GM12872 (cell line): ENCODE measurements around the gene PTCD1.

ENCODE experiments used
- CTCF ChIP-seq: IDR thresholded peaks from 3 replicates; pipeline ENCODE4 v1.5.1; 2011; ENCODE audit warnings: low read depth, mild to moderate bottlenecking, low read length, moderate library complexity; ENCODE audit not compliant: insufficient read depth

Gene PTCD1

DNA sequence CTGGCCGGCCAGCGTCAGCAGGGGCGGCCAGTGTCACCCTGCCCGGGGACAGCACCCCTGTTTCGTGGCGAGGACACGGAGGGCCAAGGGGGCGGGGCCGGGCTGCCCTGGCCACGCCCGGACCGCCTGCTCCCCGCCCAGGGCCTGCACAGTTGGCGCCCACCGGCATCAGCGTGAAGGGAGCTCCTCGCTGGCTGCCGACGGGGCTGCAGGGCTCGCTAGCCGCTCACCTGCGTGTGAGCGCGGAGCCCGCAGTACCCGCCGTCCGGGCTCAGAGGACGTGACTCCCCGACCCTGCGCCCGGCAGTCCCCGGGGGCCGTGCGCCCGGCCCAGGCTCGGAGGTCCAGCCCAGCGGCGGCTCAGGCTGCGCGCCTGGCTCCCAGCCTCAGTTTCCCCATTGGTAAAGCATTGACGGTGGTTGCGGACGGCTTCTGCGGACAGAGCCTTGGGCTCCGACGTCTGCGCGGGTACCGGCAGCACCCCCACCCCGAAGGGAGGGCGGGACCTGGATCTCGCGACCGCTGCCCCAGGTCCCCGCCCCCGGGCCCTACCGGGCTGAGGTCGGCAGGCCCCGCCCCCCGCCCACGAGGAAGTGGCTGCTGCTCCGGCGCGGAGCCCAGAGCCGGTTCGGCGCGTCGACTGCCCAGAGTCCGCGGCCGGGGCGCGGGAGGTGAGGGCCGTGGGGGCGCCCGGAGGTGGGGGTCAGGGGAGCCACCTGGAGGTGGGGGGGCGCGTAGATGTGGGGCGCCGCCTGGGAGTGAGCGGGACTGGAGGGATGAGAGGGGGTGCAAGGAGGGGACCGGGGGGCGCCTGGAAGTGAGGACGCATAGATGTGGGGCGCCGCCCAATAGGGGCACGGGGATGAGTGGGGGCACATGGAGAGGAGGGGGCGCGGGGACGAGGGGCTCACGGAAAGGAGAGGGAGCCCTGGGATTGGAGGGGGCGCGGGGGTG lies 64.2 kb downstream of the PTCD1 start, which contains the start of gene ARPC1B:
TSS of gene ARPC1B (plus strand) at position 620 of the 954 bp plus-strand sequence. CDS start 10,985 bp downstream, outside the sequence.
- TF ChIP-seq CTCF, result no peak

DNA sequence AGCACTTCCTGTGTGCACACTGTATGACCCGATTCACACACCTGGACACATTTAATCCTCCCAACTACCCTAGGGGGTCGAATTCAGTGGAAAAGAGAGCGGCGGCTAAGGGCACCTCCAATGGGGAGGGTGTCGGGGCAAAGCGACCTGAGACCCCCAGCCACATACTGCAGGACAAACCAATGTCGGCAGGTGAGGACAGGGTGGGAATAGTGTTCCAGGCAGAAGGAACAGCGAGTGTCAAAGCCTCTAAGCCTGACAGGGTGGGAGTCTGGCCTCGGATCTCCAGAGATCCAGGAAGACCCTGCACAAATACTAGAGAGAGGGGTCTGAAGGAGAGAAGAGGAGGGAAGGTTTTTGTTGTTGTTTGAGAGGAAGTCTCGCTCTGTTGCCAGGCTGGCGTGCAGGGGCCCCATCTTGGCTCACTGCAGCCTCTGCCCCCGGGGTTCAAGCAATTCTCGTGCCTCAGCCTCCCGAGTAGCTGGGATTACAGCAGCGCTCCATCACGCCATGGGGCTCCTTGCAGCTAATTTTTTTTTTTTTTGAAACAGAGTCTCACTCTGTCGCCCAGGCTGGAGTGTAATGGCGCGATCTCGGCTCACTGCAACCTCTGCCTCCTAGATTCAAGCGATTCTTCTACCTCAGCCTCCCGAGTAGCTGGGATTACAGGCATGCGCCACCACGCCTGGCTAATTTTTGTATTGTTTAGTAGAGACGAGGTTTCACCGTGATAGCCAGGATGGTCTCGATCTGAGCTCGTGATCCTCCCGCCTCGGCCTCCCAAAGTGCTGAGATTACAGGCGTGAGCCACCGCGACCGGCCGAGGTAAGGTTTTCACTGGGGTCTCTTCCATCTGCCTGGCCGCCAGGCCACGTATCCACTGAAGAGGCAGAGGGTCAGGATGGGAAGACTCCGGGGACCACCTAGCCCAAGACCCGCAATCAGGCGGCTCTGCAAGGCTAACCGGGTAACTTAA lies 65.2 kb downstream of the PTCD1 start:
- no peak for TF ChIP-seq CTCF

GRCh38 chr7:99372275-99373090 lies 66.1 kb downstream of the PTCD1 start:
- no peak for TF ChIP-seq CTCF

DNA sequence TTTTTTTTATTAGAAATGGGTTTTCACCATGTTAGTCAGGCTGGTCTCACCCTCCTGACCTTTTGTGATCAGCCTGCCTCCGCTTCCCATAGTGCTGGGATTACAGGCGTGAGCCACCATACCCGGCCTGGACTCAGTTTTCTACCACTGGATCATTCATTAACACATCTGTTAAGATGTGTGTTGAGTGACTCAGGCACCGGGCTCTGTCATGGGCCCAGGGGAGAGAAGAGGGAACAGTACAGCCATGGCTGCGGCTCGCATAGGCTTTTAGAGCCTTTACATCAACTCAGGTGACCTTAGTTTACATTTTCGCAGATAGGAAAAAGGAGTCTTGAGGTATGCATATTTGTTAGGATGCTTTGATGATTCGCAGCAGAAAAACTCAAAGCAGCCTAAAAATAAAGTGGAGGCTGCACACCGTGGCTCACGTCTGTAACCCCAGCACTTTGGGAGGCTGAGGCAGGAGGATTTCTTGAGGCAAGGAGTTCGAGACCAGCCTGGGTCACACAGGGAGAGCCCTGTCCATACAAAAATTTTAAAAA lies 67.2 kb downstream of the PTCD1 start:
- TF ChIP-seq CTCF, result no peak

DNA sequence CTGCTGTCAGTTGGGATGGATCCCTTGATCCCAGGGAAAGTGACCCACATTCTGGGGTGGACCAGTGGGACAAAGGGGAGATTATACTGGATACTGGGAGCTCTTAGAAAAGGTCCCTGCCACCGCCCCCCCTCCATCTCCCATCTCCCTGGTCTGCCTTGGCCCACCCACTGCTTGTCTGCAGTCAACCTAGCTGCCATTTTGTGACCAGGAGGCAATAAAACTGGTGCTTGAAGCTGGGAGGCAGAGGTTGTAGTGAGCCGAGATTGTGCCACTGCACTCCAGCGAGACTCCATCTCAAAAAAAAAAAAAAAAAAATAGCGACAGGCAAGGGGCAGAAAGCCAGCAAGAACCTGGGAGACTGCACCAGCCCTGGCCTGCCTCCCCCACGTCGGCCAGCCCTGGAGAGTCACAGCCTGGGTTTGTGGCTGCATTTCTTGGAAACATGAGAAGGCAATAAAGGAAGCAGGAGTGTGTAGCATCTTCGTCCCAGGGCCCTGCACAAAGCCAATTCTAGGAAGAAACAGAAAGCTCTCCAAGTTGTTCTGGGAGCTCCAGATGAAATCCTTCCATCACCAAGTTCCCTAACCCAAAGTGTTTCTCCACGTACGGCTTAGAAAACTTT lies 68.7 kb downstream of the PTCD1 start:
- no peak for TF ChIP-seq CTCF

DNA sequence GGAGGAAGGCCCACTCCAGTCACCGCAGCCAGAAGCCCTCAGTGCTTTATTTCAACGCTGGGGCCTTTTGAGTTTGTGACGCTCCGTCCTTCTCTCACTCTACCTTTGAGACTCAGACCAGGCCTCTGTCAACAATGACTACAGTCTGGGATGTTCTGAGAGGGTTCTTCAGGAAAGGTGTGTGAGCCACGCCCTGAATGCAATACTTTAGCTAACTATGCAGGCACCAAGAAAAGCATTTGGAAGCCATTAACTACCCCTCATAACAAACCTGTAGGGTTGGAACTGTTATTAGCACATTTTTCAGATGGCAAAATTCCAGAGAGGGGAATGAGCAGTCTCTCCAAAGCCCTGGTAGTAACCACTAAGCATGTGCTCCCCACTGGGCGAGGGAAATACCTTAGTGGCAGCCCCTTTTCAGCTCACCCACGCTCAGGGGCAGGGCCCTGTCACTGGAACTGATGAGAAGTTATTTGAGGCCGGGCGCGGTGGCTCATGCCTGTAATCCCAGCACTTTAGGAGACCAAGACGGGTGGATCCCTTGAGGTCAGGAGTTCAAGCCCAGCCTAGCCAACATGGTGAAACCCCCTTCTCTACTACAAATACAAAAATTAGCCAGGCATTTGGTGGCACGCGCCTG lies 69.7 kb downstream of the PTCD1 start:
- TF ChIP-seq CTCF, result no peak
